ENCODE results near the gene RGS14.
"Not testable (repeated sequence)": the region's sequence is repeated elsewhere in the genome, so short reads cannot be mapped to it uniquely, and the experiment has no call there.

RGS14 gene

DNA sequence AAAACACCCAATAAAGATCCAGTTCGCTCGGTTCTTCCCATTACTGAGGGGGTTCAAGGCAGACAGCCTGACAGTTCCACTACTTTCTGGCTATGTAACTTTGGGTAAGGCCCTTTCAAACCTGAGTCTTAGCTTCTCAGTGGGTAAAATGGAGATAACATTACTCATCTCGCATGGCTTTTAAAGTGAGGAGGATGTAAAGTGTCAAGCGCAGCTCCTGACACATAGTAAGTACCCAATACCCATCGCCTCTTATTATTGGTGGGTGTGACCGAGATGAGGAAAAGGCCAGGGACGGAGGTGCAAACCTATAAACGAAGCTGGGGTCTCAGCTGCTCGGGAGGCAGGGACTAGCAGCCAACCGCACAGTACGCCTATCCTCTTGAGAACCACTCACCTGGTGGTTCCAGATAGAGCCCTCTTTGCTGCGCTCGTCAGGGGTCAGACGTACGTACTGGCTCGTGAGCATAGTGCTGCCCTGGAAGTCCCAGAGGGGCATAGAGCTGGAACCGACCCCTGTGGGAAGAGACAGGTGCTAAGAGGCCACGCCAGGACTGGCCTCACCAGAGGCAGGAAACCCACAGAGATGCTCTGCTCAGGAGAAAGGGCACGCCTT, 6.8 kb upstream of the RGS14 start:
- no peak for DNase-seq

DNA sequence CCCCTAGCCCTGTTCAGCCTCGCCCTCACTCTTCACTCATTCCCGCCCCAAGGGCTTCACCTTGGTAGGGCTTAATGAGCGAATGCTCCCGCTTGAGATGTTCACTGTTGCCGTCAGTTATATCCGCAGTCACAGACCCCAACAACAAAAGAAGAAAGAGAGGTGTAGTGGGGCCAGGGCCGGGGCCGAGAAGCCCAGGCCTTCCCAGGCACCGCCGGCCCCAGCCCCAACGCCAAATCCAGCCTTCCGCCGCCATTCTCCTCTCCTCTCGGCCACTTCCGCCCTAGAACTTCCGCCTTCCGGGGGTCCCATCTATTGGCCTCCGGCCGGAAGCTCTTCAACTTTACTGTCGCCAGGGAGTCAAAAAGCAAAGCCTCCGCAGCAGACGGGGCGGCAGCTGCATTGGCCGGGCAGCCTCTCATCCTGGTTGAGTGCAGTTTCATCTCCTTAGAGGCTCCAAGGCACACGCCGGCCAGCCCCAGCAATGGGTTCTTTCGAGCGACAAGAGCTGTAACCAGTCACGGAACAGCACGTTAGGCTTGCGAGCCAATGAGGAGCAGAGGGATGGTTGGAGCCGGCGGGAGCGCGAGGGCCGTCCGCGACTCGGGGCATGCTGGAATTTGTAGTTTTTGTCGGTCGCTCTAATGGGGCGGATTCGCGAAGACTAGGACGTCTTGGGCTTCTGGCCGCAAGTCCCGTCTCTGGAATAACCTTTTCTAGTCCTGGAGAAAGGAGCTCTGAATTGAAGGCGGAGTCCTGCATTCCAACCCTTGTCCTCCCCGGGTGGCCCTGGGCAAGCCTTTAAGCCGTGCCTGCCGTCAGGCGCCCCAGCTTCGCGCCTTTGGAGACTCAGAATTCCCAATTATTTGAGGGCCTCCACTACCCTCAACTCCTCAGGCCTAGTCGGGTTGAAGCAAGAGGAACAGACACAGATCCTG, 6.1 kb upstream of the RGS14 start, which contains the start of gene LMAN2:
TSS of gene LMAN2 (minus strand) at position 277 of the 938 bp plus-strand sequence. CDS start at position 256, 21 bp downstream.
- peak; percentile 80 for DNase-seq

DNA sequence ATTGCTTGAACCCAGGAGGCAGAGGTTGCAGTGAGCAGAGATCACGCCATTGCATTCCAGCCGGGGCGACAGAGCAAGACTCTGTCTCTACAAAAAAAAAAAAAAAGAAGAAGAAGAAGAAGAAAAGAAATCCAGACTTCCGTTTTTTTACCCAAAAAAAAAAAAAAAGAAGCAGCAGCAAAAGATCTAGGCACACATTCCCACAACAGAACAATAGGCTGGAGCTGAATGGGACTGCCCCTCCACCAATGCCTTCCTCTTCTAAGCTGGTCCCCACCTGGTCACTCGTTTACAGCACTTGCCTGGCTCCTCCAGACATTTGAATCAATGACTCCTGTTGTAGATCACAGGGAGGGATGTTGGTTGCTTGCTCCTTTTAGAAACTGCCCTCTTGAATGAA, 4.6 kb upstream of the RGS14 start:
- no peak for DNase-seq

DNA sequence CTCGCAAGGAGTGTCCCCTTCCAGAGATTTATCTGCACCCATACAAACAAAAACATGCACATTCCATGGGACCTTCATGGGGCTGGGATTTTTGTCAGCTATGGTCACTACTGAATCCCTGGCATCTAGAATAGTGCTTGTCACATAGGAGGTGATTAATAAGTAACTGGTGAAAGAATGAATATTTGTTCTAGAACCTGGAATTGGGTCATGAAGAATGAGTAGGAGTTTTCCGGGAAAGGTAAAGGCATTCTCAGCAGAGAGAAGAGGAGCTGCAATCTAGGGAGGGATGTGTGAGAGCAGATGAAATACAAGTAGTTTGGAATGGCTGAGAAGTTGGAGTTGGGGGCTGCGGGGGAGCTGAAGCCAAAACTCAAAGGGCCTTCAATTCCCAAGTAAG, 3.5 kb upstream of the RGS14 start:
- no peak for DNase-seq

DNA sequence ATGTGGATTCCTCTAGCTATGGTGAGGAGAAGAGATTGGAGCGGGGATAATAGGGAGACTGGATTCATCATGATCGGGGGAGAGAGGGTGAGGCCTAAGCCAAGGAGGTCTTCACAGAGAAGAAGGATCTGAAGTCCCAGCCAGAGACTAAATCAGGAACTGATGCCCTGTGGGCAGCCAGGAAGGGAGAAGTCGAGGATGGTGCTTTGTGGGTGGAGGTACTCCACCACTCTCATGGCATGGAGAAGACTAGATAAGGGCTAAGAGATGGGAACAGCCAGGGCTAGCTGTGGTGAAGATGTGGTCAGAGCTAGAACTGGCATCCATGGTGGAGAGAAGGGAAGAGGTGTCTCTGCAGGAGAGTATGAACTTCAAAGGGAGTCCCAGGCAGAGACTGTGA, 3.0 kb upstream of the RGS14 start:
- no peak for DNase-seq

DNA sequence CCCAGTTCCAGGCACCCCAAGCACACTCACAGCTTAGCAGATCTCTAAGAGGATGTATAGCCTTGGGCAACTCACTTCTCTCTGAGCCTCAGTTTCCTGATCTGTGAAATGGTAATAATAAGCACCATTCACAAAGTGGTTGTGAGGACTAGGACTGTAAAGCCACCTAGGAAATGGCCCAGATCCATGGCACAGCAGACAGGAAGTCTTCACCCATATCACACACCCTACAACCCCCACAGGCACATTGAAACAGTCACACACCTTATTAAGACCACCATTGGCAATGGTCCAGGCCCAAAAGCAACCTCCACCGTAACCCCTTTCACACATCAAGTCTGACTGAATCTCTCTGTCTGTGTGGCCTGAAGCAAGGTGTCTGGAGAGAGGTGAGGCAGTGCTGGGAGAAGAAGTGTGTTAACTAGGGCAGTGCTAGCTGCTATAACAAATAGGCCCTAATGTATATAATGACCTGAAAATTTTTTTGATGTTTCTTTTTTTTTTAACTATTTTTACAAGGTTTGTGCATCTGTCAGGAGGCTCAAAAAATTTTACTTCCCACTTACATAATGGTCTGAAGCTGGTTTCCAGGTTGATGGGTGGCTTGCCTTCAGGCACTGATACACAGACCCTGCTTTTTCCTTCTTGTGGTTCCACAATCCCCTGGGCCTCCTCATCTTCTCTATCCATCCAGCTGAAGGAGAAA, 2.4 kb upstream of the RGS14 start:
- DNase-seq, result no peak

DNA sequence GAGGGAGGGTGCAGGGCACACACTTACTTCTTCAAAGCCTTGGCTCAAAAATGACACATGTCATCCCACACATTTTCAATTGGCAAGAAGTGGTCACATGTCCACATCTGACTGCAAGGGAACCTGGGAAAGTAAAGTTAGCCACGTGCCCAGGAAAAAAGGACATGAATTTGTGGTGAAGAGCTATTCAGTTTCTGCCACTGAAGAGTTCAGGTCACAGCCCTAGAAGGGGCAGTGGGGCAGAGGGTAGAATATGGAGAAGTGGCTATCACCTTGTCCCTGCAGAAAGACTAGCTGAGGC, 1.9 kb upstream of the RGS14 start:
- no peak for DNase-seq

DNA sequence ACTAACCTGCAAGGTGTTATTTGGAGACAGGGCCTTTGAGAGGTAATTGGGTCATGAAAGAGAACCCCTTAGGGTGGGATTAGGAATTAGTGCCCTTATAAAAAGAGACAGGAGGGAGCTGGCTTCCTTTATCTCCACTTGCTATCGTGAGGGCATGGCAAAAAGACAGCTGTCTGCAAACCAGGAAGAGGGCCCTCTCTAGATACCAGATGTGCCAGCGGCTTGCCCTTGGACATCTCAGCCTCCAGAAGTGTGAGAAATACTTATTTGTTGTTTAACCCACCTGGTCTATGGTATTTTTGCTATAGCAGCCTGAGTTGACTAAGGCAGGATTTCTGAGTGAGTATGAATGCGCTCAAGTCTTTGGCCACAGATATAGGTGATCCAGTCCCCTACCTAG, 978 bp upstream of the RGS14 start:
- no peak for DNase-seq

DNA sequence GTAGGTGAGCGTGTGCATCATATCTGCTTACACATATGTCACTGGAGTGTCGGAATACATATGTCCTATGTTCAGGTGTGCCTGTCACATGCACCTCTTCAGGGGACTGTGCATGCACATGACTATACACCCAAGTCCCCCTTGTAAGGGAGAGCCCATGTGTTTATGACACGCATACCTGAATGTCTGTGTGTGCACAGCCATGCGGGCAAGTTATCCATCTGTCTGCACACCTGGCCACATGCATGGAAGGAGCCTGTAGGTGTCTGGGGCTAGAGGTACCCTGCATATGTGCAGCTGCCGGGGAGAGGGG, 622 bp upstream of the RGS14 start:
- no peak for DNase-seq

DNA sequence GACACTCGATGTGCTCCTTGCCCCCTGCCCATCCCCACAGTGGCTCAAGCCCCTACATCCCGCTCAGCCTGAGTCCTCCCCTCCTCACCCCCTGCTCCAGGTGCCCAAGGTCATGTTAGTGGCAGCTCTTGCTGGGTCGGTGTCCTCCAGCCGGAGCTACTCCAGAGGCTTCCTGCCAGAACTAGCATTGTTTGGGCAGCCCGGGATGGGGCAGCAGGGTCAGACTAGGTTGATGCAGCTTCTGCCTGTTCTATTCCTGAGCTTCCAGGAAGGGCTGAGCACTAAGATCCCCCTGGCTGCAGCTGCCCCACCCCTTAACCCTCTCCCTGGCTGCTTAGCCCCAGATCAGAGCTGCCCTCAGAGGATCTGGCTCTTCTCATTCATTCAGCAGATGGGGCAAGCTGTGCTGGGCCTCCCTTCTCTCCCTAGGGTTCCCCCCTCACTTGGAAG, 671 bp downstream of the RGS14 start:
- no peak for DNase-seq

DNA sequence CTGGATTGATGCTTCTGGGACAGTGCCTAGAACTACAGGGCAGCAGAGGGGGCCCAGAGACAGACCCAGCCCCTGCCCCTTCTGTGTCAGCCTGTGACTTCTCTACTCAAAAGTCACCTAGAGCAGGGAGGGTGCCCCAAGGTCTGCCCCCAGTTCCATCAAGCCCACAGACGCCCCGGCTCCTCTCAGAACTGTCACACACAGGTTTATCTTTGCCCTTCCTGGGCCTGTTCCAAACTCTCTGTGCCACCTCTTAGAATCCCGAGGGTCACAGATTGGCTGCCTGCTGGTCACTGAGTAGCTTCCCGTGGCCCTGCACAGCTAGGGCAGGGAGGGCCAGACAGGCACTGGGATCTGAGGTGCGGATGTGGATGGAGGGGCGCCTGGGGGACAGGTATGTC, 1.7 kb downstream of the RGS14 start:
- no peak for DNase-seq

DNA sequence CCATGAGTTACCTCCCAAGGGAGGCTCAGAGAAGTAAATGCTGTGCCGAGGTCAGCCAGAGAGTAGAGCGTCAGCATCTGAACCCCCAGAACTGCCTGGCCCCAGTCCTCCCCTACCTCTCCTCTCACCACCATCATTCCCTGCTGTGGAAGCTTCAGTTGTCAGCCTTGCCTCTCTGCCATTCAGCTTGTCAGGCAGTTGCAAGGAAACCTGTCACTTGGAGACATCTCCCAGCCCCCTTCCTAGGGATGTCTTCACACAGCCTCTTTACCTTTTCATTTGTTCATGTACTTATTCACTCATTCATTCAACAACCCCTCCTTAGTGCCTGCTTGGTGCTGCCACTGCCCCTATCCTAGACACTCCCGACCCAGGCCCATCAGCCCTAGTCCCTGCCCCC, 2.1 kb downstream of the RGS14 start:
- no peak for DNase-seq

DNA sequence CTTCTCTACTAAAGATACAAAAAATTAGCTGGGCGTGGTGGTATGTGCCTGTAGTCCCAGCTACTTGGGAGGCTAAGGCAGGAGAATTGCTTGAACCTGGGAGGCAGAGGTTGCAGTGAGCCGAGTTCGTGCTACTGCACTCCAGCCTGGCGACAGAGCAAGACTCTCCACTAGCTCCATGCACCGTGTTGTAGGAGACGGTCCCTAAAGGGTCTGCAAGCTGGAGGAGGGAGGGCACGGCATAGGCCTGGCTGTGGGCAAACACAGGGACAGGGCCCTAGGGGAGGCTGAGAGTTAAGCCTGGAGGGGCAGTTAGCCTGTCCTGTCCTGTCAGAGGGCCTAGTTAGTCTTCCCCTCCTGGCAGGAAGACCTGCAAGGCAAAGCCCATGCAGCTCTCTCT, 3.0 kb downstream of the RGS14 start:
- not testable (repeated sequence) for DNase-seq

DNA sequence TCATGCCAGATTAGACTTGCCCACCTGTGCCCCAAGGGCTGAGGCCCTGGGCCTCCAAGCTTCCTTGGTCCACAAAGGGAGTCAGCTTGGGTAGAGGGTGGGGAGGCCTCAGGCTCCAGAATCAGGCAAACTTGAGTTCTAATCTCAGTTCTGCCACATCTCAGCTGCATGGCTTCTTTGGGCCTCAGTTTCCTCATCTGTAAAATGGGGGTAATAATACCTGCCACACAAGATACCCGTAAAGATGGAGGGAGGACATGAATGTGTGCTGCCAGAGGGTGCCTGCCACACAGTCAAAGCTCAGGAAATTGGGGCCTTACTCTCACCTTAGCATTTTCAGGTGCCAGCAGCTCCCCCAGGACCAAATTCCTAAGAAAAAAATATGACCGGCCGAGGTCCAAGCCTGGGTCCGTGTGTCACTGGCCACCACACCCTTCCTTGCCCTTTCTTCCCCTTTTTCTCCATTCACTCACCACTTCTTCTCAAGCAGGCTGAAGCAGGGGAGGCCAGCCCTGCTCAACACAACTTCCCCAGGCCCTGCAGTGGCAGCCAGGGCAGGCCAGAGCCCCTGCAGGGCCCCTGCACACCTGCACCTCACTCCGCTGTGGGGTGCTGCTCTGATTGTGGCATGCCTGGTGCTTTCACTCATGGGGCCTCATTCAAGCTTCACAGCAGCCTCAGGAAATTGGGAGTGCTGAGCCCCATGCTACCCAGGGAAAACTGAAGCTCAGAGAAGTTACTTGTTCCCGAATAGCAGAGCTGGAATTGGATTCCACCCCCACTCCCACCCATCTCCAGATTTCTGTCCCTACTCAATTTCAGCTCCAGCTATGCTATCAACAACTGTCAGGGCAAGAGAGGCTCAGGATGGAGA, 3.9 kb downstream of the RGS14 start:
- DNase-seq, result no peak

DNA sequence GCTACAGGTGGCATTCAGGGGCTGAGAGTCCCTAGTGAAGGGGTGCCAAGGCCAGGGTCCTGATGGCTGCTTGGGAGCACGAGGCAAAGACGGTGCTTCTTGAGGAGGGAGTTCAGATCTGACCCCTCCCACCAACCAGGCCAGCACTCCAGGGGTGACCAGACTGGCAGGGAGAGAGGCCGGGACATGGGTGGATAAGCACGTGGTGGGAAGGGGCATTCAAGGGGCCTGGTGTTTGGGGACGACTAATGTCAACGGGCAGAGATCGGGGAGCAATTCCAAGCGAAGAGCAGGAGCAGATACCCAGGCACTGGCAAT, 4.5 kb downstream of the RGS14 start:
- DNase-seq, result no peak

DNA sequence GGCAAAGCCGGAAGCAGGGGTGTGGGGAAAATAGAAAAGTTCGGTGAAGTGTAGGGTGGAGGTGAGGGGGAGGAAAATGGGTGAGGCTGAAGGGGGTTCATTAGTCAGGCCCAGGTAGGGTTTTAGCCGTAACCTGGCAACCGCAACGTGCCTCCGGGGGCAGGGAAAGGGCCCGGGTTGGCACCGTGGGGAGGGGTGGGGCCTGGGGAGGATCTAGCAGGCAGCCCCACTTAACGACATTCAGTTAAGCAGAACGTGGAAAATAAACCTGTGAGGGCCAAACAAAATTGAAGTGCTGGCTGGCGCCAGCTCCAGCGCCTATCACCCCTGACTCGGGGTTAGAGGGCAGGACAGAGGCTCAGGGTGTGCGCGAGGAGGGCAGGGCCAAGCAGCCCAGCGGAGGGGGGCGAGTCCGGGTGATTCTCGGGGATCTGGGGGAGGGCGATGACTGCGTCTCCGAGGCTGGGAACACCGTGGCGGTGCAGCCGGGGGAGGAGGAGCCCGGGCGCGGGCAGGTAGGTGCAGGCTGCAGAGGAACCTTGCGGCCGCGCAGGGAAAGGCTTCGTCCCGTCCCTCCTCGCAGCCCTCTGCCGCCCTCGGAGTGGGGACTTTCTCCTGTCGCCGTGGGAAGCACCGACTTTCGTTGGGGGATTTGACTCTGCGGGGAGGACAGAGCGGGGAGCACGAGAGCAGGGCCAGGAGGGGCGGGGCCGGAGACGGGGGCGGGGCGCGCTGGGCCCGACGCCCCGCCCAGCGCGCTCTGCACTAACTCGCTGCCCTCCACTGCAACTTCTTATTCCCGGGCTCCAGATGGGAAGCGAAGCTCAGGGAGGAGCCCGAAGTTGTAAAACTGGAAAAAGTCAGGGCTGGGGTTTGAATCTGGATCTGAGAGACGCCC, 5.1 kb downstream of the RGS14 start:
- DNase-seq, result peak; percentile 58

DNA sequence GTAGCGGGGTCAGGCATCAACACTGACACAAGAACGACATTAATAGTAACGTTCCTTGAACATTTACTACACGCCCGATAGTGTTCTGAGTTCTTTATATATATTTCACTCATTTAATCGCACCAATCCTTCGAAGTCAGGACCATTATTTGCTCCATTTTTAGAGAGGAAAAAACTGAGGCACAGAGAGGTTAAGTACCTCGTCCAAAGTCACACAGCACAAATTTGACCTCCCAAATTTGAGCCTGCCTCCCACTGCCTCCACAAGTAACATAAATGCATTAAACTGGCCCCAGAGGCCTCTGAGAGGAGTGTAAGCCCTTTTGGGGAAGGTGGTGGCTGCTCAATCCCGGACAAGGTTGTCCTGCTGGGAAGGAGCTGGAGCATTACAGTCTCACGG, 5.8 kb downstream of the RGS14 start:
- no peak for DNase-seq

DNA sequence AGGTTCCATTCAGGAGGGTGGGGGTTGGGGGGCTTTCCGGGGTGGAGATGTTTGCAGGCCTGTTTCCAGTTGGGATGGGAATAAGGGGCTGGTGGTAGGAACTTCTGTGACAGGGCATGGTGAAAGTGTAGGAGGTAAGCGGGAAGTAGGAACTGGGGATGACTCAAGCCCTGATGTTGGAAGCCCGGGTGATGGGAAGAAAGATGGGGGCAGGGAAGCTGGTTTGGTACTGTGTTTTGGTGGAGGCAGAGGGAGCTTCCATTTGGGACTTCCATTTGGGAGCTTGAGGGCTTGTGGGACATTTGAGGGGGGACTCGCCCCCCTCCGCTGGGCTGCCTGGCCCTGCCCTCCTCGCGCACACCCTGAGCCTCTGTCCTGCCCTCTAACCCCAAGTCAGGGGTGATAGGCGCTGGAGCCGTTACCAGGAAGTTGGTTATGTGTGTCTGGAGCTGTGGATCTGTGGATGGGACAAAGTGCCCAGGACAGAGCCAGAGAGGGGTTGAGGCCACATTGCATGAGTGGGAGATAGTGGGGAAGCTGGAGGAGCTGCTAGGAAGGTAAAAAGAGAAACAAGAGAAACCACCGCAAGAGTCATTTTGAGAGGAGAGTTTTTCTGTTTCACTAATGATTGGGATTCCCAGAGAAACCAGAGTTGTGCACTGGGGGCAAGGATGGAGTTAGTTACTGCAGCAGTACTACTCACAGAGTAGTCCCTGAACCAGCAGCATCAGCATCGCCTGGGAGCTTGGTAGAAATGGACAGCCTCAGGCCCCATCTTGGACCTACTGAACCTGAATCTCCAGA, 6.6 kb downstream of the RGS14 start:
- DNase-seq, result no peak

DNA sequence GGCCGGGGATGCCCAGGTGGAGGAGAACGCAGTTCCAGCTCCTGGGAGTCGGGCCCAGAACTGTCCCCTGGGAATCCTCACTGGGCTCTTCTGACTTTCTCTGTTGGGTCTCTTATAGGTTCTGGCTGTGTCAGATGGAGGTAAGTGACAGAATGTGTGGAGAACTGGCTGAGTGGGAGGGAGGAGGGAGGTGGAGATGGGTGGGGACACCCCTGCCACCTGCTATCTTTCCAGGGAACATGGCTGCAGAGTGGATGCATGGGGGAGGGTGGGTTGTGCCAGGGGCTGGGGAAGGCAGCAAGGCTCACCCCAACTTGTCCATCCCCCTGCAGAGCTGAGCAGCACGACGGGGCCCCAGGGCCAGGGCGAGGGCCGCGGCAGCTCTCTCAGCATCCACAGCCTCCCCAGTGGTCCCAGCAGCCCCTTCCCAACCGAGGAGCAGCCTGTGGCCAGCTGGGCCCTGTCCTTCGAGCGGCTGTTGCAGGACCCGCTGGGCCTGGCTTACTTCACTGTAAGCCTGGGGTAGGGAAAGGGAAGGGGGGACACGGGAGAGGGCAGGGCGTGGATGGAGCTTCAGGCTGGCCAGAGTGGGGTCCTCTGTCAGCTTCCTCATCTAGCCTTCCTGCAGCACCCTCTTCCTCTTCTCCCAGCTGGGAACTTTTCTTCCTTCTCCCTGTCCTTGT, 8.3 kb downstream of the RGS14 start:
- DNase-seq, result no peak

DNA sequence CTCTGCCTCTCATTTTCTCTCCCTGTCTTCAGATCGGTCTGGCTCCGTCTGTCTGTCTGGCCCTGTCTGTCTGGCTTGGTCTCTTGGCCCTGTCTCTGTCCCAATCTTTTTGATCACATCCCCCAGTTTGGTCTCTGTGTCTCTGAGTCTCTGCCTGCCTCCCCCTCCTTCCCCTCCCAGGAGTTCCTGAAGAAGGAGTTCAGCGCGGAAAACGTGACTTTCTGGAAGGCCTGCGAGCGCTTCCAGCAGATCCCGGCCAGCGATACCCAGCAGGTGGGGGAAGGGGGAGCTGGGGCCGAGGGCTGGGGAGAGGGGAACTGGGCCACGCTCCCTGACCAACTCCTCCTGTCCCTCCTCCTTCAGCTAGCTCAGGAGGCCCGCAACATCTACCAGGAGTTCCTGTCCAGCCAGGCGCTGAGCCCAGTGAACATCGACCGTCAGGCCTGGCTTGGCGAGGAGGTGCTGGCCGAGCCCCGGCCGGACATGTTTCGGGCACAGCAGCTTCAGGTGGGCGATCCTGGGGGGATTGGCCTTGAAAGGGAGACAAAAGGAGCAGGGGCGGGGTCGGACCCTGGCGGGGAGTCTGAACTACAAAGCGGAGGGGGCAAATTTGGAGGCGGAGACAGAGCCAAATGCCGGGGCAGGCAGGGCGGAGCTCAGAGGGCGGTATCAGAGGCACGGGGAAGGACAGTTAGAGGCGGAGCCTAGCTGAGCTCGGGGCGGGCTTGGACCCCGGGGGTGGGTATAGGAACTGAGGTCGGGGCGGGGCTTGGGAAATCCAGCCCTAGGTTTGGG, 9.0 kb downstream of the RGS14 start:
- no peak for DNase-seq
